Psoas muscle (tissue), 8 donors: ENCODE data around the gene OS9. TPM values are rescaled to one million over a fixed set of nuclear protein-coding genes. Genes with fewer than 3 reads are reported as not detected.

Source experiments
- ATAC-seq, 4 donors: fragments of 200-7000 bp; cut with Tn5 transposase; one replicate each; pipeline ENCODE4 v1.9.1; 2020; ENCODE audit warnings: moderate library complexity in 3 of 4, mild to moderate bottlenecking in 2 of 4
- DNase-seq, 2 donors: peaks; one replicate each; pipeline ENCODE4 v3.0.0-alpha.2; 2020
- H3K27ac ChIP-seq: fragments of 200-600 bp; one replicate; pipeline ENCODE4 v1.8.0; 2022
- H3K27me3 ChIP-seq, 3 donors: fragments of 200-600 bp in 1 of 3; one replicate each; pipeline versions ENCODE4 v1.6.1 to v1.8.0; 2013 to 2022; ENCODE audit warnings: low read length in 2 of 3, mild to moderate bottlenecking in 2 of 3, moderate library complexity in 1 of 3; ENCODE audit not compliant: insufficient read depth in 3 of 3
- H3K36me3 ChIP-seq, 2 donors: fragments of 200-600 bp in 1 of 2; one replicate each; pipeline versions ENCODE4 v1.6.1 to v1.8.0; 2013 to 2022; ENCODE audit warnings: low read depth in 1 of 2, mild to moderate bottlenecking in 1 of 2, moderate library complexity in 1 of 2; ENCODE audit not compliant: insufficient read depth in 1 of 2
- H3K4me1 ChIP-seq: fragments of 200-600 bp; one replicate; pipeline ENCODE4 v1.8.0; 2022
- H3K4me3 ChIP-seq: fragments of 200-600 bp; one replicate; pipeline ENCODE4 v1.8.0; 2022; ENCODE audit warnings: mild to moderate bottlenecking
- H3K9me3 ChIP-seq: fragments of 200-600 bp; one replicate; pipeline ENCODE4 v1.8.0; 2022
- CTCF ChIP-seq: fragments of 200-600 bp; IDR thresholded peaks from one replicate; pipeline ENCODE4 v1.8.0; 2022; ENCODE audit warnings: antibody characterized with exemption
- WGBS, 3 donors: extraction: QIAGEN DNeasy Blood & Tissue Kit; methylation state at CpG; one replicate each; pipeline versions ENCODE4 v1.1.6 to v1.1.7; 2013; 5-methylcytosine and 5-hydroxymethylcytosine counted together
- intact Hi-C, 2 donors: fragments of 100-400 bp; cut with DNase I; formaldehyde crosslinking; loops; one replicate each; pipeline versions ENCODE4 v1.11.0 to v1.14.2; 2022
- polyA plus RNA-seq, 3 donors: library from polyadenylated mRNA; stranded (reverse); fragments of 200-250 nt; gene quantifications; one replicate each; pipeline ENCODE4 v1.2.3, GENCODE V29; 2013
- total RNA-seq, 4 donors: library from RNA; stranded (reverse); fragmentation: NEBNext Ultra II Directional in 2 of 4; extraction: Animal tissue kit (Norgen Biotek cat#: 25700) in 2 of 4; gene quantifications; one replicate each; pipeline versions ENCODE4 v1.2.1 to v1.2.4, GENCODE V29; 2021 to 2023
- donor health status: healthy with polysubstance abuse.
- donor health status: DM: no; HTN: no; CAD: no; lungs with moderate emphysema.
- donor health status: Bipolar disorder and iron deficiency.
- donor health status: healthy.
- donor health status: DM: yes; HTN: yes; CAD: no.
- donor health status: DM: no; HTN: no; CAD: no.
- donor health status: DM: no; HTN: no; CAD: no.
- donor health status: DM: yes; HTN: yes; CAD: no.

OS9 gene
- total and polyA plus RNA-seq, 7 donors, result 53.0 to 76.4 (median 63.8) TPM

GRCh38 chr12:57743769-57744168 lies 49.8 kb downstream of the OS9 start:
- TF ChIP-seq CTCF, result no peak
- H3K9me3 ChIP-seq, result no peaks in the 10 kb centered on the region
- ATAC-seq (no peak), DNase-seq (no peak)
- peaks cover 11 to 29% of the 10 kb centered on the region in 2 donors for H3K36me3 ChIP-seq
- intact Hi-C loops, result no loop called here
- H3K27me3 ChIP-seq, result peaks cover 0 to 20% (median 5%) of the 10 kb centered on the region in 3 donors
- H3K4me3 ChIP-seq, result peak overlapping the region; percentile 96
- peak overlapping the region; percentile 97 for H3K27ac ChIP-seq
- H3K4me1 ChIP-seq, result peaks cover 11% of the 10 kb centered on the region
- WGBS, 3 donors, result 94 to 96% (median 96%) methylated on average over 2 of the region's 2 CpGs

- 4 to 6% (median 5%) methylated on average over 21 of the region's 21 CpGs for WGBS, 3 donors
Measured at GRCh38 chr12:57744194-57744776, 50.4 kb downstream of the OS9 start.

GRCh38 chr12:57744777-57745484 lies 51.0 kb downstream of the OS9 start, which contains the start of gene TSPAN31:
TSS of gene TSPAN31 (plus strand) at chr12:57745039. CDS start at chr12:57745155, 116 bp downstream.
- H3K36me3 ChIP-seq, result peaks cover 15 to 41% of the 10 kb centered on the region in 2 donors
- peak within 1 kb of the TSS; percentile 97 for H3K27ac ChIP-seq
- peaks cover 11% of the 10 kb centered on the region for H3K4me1 ChIP-seq
- ATAC-seq, result peak; percentile 94 to 97 (median 96)
- H3K27me3 ChIP-seq, result peaks cover 0 to 8% (median 3%) of the 10 kb centered on the region in 3 donors
- TF ChIP-seq CTCF, result no peak
- no peaks in the 10 kb centered on the region for H3K9me3 ChIP-seq
- peak within 1 kb of the TSS; percentile 96 for H3K4me3 ChIP-seq
- WGBS, 3 donors, result 0 to 1% (median 1%) methylated on average over 29 of the region's 29 CpGs
- intact Hi-C loops, result no loop called here
- DNase-seq, result peak; percentile 97 to 99

More at GRCh38 chr12:57744194-57744776, 50.4 kb downstream of the OS9 start:
- peak overlapping the region; percentile 97 for H3K27ac ChIP-seq
- peaks cover 0 to 14% (median 3%) of the 10 kb centered on the region in 3 donors for H3K27me3 ChIP-seq
- no peaks in the 10 kb centered on the region for H3K9me3 ChIP-seq
- peaks cover 14 to 35% of the 10 kb centered on the region in 2 donors for H3K36me3 ChIP-seq
- ATAC-seq (peak; percentile 76 to 79 (median 78)), DNase-seq (peak; percentile 78 to 87)
- intact Hi-C loops, result no loop called here
- TF ChIP-seq CTCF, result no peak
- H3K4me1 ChIP-seq, result peaks cover 11% of the 10 kb centered on the region
- H3K4me3 ChIP-seq, result peak overlapping the region; percentile 96

- Histone ChIP-seq H3K9me3 (no peaks in the 10 kb centered on the region), H3K27me3 (peaks cover 0 to 8% (median 3%) of the 10 kb centered on the region in 3 donors), H3K36me3 (peaks cover 16 to 47% of the 10 kb centered on the region in 2 donors), H3K4me1 (peaks cover 17% of the 10 kb centered on the region), H3K27ac (peak overlapping the region; percentile 97), H3K4me3 (peak overlapping the region; percentile 96)
- intact Hi-C loops, result no loop called here
- ATAC-seq (peak; percentile 6 to 32 (median 14)), DNase-seq (no peak)
- no peak for TF ChIP-seq CTCF
- 32 to 38% (median 34%) methylated on average over 8 of the region's 8 CpGs for WGBS, 3 donors
Measured at GRCh38 chr12:57745485-57745881, 51.6 kb downstream of the OS9 start.
